Fibroblast of the aortic adventitia (primary cell): ENCODE data around the gene PIK3CG. TPM values are rescaled to one million over a fixed set of nuclear protein-coding genes. Genes with fewer than 3 reads are reported as not detected.

Source experiments
- DNase-seq: peaks from one replicate; pipeline ENCODE4 v3.0.0-alpha.2; 2010; ENCODE audit warnings: low read depth
- H3K4me3 ChIP-seq: 2 replicates; pipeline ENCODE4 v1.5.1; 2011; ENCODE audit warnings: low read depth, mild to moderate bottlenecking, control low read depth, low read length, moderate library complexity
- CTCF ChIP-seq: IDR thresholded peaks from 2 replicates; pipeline ENCODE4 v1.5.1; 2011; ENCODE audit warnings: mild to moderate bottlenecking, low read length, control low read depth, inconsistent platforms; ENCODE audit not compliant: insufficient read depth
- total RNA-seq: library from RNA; depleted of rRNA; stranded (reverse); fragments of >200 nt; gene quantifications from 2 replicates; pipeline ENCODE4 v1.2.3, GENCODE V29; 2012; ENCODE audit warnings: low replicate concordance

PIK3CG gene
- total RNA-seq, 1 donor: not detected

GRCh38 chr7:106858618-106859532 is 6.2 kb upstream of the PIK3CG start:
- H3K4me3 ChIP-seq: no peak overlapping the region
- TF ChIP-seq CTCF: no peak
- DNase-seq: peak; percentile 18

GRCh38 chr7:106862317-106863089 is 2.6 kb upstream of the PIK3CG start:
- no peak for TF ChIP-seq CTCF
- no peak overlapping the region for H3K4me3 ChIP-seq
- peak; percentile 51 for DNase-seq

GRCh38 chr7:106863274-106863997 is 1.6 kb upstream of the PIK3CG start:
- DNase-seq: no peak
- no peak for TF ChIP-seq CTCF
- no peak overlapping the region for H3K4me3 ChIP-seq

GRCh38 chr7:106864298-106865081 is 592 bp upstream of the PIK3CG start:
- DNase-seq: no peak
- H3K4me3 ChIP-seq: no peak overlapping the region
- no peak for TF ChIP-seq CTCF

- no peak overlapping the region for H3K4me3 ChIP-seq
- no peak for TF ChIP-seq CTCF
Measured at GRCh38 chr7:106866298-106867281, 1.5 kb downstream of the PIK3CG start.

More at GRCh38 chr7:106866298-106867281, 1.5 kb downstream of the PIK3CG start:
- no peak for DNase-seq
